HepG2 (cell line): ENCODE data around the gene L3MBTL4. TPM values are rescaled to one million over a fixed set of nuclear protein-coding genes. Genes with fewer than 3 reads are reported as not detected.

ENCODE experiments used
- ATAC-seq: fragments of 200-7000 bp; cut with Tn5 transposase; 3 replicates; pipeline ENCODE4 v1.9.1; 2020; ENCODE audit warnings: mild to moderate bottlenecking, moderate library complexity
- BruUV-seq: library from RNA; stranded (reverse); fragments of 400-500 nt; replicated peaks from 2 replicates; lab custom pipeline; 2021; lab: Mats Ljungman, UMichigan
- CTCF ChIA-PET: fragments of 300-600 bp; formaldehyde crosslinking; extraction: SDS; loops from one replicate; lab custom pipeline; 2021; ENCODE audit warnings: low total read pairs, inconsistent platforms, low intra/inter-chr PET ratio; lab: Yijun Ruan, JAX
- POLR2A ChIA-PET: fragments of 350-600 bp; sonication (Branson Sonifier 250); formaldehyde crosslinking; loops from one replicate; lab custom pipeline; 2020; ENCODE audit warnings: antibody characterized with exemption, inconsistent platforms; lab: Yijun Ruan, JAX
- DNase-seq: peaks from one replicate; pipeline ENCODE4 v3.0.0-alpha.2; 2015; ENCODE audit warnings: low spot score
- FAIRE-seq: peaks from 3 replicates; lab custom pipeline; 2011; peaks lifted over from hg19 to GRCh38; lab: Jason Lieb, UNC
- H2AFZ ChIP-seq: one replicate; pipeline ENCODE4 v1.6.1; 2011; ENCODE audit warnings: low read length, inconsistent platforms
- H3K27ac ChIP-seq: fragments of 300-600 bp; 3 replicates; pipeline ENCODE4 v1.8.0; 2011; ENCODE audit warnings: mixed run types, mild to moderate bottlenecking, mixed read lengths, low read length, inconsistent platforms; ENCODE audit not compliant: insufficient read depth; ENCODE audit errors: extremely low read length
- H3K27me3 ChIP-seq, 2 experiments: fragments of 200-600 bp in 1 of 2; 2 replicates in 1 of 2; 3 replicates in 1 of 2; pipeline versions ENCODE4 v1.6.0 to v1.8.0; 2011; ENCODE audit warnings: low read length in 2 of 2, mild to moderate bottlenecking in 2 of 2, moderate library complexity in 2 of 2, inconsistent platforms in 1 of 2; ENCODE audit not compliant: insufficient read depth in 2 of 2, control insufficient read depth in 1 of 2
- H3K36me3 ChIP-seq, 2 experiments: fragments of 200-600 bp in 1 of 2; replicated peaks in 1 of 2; 2 replicates in 1 of 2; 3 replicates in 1 of 2; pipeline versions ENCODE4 v1.5.1 to v1.8.0; 2011; ENCODE audit warnings: low read length in 2 of 2, inconsistent platforms in 1 of 2; ENCODE audit not compliant: insufficient read depth in 2 of 2, control insufficient read depth in 1 of 2
- H3K4me1 ChIP-seq: 2 replicates; pipeline ENCODE4 v1.5.1; 2012; ENCODE audit warnings: low read length, inconsistent platforms; ENCODE audit not compliant: insufficient read depth
- H3K4me2 ChIP-seq: 2 replicates; pipeline ENCODE4 v1.6.0; 2011; ENCODE audit warnings: low read depth, low read length, inconsistent platforms
- H3K4me3 ChIP-seq, 3 experiments: fragments of 200-600 bp in 1 of 3; sonication (generic), shearing (Covaris generic) in 1 of 3; replicated peaks in 1 of 3; 2 replicates each; pipeline ENCODE4 v1.5.1; 2011 to 2016; ENCODE audit warnings: low read length in 3 of 3, inconsistent platforms in 2 of 3, low read depth in 2 of 3, mild to moderate bottlenecking in 2 of 3, control low read depth in 1 of 3, mixed read lengths in 1 of 3; ENCODE audit not compliant: insufficient read depth in 1 of 3
- H3K79me2 ChIP-seq: one replicate; pipeline ENCODE4 v1.6.1; 2011; ENCODE audit warnings: low read length, inconsistent platforms; ENCODE audit not compliant: insufficient read depth
- H3K9ac ChIP-seq: 2 replicates; pipeline ENCODE4 v1.6.0; 2011; ENCODE audit warnings: mild to moderate bottlenecking, low read depth, low read length, inconsistent platforms; ENCODE audit not compliant: insufficient read depth
- H3K9me3 ChIP-seq: 2 replicates; pipeline ENCODE4 v1.5.1; 2012; ENCODE audit warnings: mild to moderate bottlenecking, low read length
- H4K20me1 ChIP-seq: 2 replicates; pipeline ENCODE4 v1.6.0; 2011; ENCODE audit warnings: inconsistent platforms, mild to moderate bottlenecking, low read length, moderate library complexity; ENCODE audit not compliant: insufficient read depth
- ELF4 ChIP-seq: sonication (generic); formaldehyde crosslinking; IDR thresholded peaks from 2 replicates; pipeline ENCODE4 v1.5.0; 2020; ENCODE audit warnings: missing genetic modification reagents, mild to moderate bottlenecking, moderate library complexity, borderline replicate concordance
- HMG20B ChIP-seq: conservative IDR thresholded peaks from 2 replicates; pipeline ENCODE4 v1.6.1; 2016; ENCODE audit warnings: missing genetic modification reagents, missing compliant biosample characterization
- HOXA7 ChIP-seq: sonication (generic); formaldehyde crosslinking; IDR thresholded peaks from 2 replicates; pipeline ENCODE4 v1.8.1; 2022; ENCODE audit warnings: mild to moderate bottlenecking, missing genetic modification reagents, moderate library complexity
- PAF1 ChIP-seq: IDR thresholded peaks from 2 replicates; pipeline ENCODE4 v1.6.1; 2016; ENCODE audit warnings: missing genetic modification reagents, missing compliant biosample characterization
- RORA ChIP-seq: sonication (generic); formaldehyde crosslinking; IDR thresholded peaks from 2 replicates; pipeline ENCODE4 v1.5.0; 2020; ENCODE audit warnings: mild to moderate bottlenecking, missing genetic modification reagents, moderate library complexity
- SMAD1 ChIP-seq: sonication (generic); formaldehyde crosslinking; IDR thresholded peaks from 2 replicates; pipeline ENCODE4 v1.4.0; 2020; ENCODE audit warnings: missing genetic modification reagents, low read depth, mild to moderate bottlenecking, borderline replicate concordance
- SNAI1 ChIP-seq: sonication (generic); formaldehyde crosslinking; IDR thresholded peaks from 2 replicates; pipeline ENCODE4 v1.5.0; 2020; ENCODE audit warnings: mild to moderate bottlenecking, missing genetic modification reagents, borderline replicate concordance
- XBP1 ChIP-seq: sonication (generic); formaldehyde crosslinking; IDR thresholded peaks from 2 replicates; pipeline ENCODE4 v1.5.0; 2020; ENCODE audit warnings: missing genetic modification reagents
- ZBTB20 ChIP-seq: sonication (generic); formaldehyde crosslinking; IDR thresholded peaks from 2 replicates; pipeline ENCODE4 v1.8.1; 2023; ENCODE audit warnings: missing genetic modification reagents, low read depth, mild to moderate bottlenecking, borderline replicate concordance
- ZHX1 ChIP-seq: sonication (generic); formaldehyde crosslinking; IDR thresholded peaks from 2 replicates; pipeline ENCODE4 v1.8.1; 2022; ENCODE audit warnings: low read depth, mild to moderate bottlenecking, missing genetic modification reagents
- ZNF230 ChIP-seq: sonication (generic); formaldehyde crosslinking; IDR thresholded peaks from 2 replicates; pipeline ENCODE4 v1.4.0; 2020; ENCODE audit warnings: mild to moderate bottlenecking, missing genetic modification reagents
- ZNF276 ChIP-seq: sonication (generic); formaldehyde crosslinking; IDR thresholded peaks from 2 replicates; pipeline ENCODE4 v1.4.0; 2020; ENCODE audit warnings: mild to moderate bottlenecking, low read depth, missing genetic modification reagents
- ZNF362 ChIP-seq: sonication (generic); formaldehyde crosslinking; IDR thresholded peaks from 2 replicates; pipeline ENCODE4 v1.4.0; 2020; ENCODE audit warnings: missing genetic modification reagents, mild to moderate bottlenecking, borderline replicate concordance
- ZNF703 ChIP-seq: sonication (generic); formaldehyde crosslinking; IDR thresholded peaks from 2 replicates; pipeline ENCODE4 v1.5.1; 2020; ENCODE audit warnings: missing genetic modification reagents, mild to moderate bottlenecking, moderate library complexity, borderline replicate concordance
- WGBS: methylation state at CpG from one replicate; pipeline ENCODE4 v1.1.6; 2017; ENCODE audit warnings: low lambda C conversion rate; 5-methylcytosine and 5-hydroxymethylcytosine counted together
- in situ Hi-C: cut with HindIII; loops from 2 replicates; pipeline ENCODE4 v1.10.0; 2017; ENCODE audit warnings: low pct_unique_long_range_greater_than_20kb; ENCODE audit not compliant: extremely low pct_ligation_motif_present
- intact Hi-C: fragments of 100-400 bp; cut with micrococcal nuclease; formaldehyde crosslinking; loops from one replicate; pipeline ENCODE4 v1.10.0; 2022; ENCODE audit not compliant: unreplicated experiment
- polyA plus RNA-seq, 8 experiments: library from polyadenylated mRNA; depleted of rRNA in 3 of 8; stranded (reverse) in 7 of 8; unstranded in 1 of 8; fragments of >200 nt; fragmentation: Illumina TruSeq in 4 of 8; extraction: Trizol in 4 of 8; gene quantifications; 2 replicates each; pipeline versions ENCODE4 v1.2.1 to v1.2.3, GENCODE V29; 2011 to 2016; ENCODE audit warnings: low read depth in 4 of 8, missing spikeins in 1 of 8, mixed read lengths in 1 of 8; ENCODE audit not compliant: insufficient read depth in 1 of 8
- total RNA-seq, 5 experiments: library from RNA; depleted of rRNA; stranded (reverse); fragments of >200 nt; fragmentation: Illumina TruSeq; extraction: Trizol; gene quantifications; 2 replicates each; pipeline ENCODE4 v1.2.3, GENCODE V29; 2016; ENCODE audit warnings: low read depth in 1 of 5

Gene L3MBTL4
- total and polyA plus RNA-seq, 2 of the 13 experiments (the other 11 are each of a cell fraction or from before 2014, with no cell fraction given), result 10.8 to 13.3 TPM

- TF ChIP-seq ZHX1 (CRISPR knock-in tag), result no peak
- TF ChIP-seq, all 625 proteins: peak for 0
Observed at GRCh38 chr18:6021306-6022073, 393.2 kb downstream of the L3MBTL4 start (continued).

GRCh38 chr18:6018671-6019070, 396.0 kb downstream of the L3MBTL4 start:
- no peaks in the 10 kb centered on the region for H3K79me2 ChIP-seq
- peaks cover 0 to 4% of the 10 kb centered on the region in 2 experiments; a peak in 1 of 5 replicates for H3K36me3 ChIP-seq
- no TSS peak for BruUV-seq
- no peak for TF ChIP-seq SMAD1 (CRISPR knock-in tag)
- TF ChIP-seq HMG20B (CRISPR knock-in tag), result no peak
- no peak for TF ChIP-seq HOXA7 (CRISPR knock-in tag)
- TF ChIP-seq ZNF276 (CRISPR knock-in tag), result no peak
- no peak for TF ChIP-seq RORA (CRISPR knock-in tag)
- no peak for TF ChIP-seq SNAI1 (CRISPR knock-in tag)
- no peak for TF ChIP-seq ELF4
- TF ChIP-seq ZNF362, result no peak
- TF ChIP-seq ZNF230 (CRISPR knock-in tag), result no peak
- no peak for TF ChIP-seq ZBTB20 (CRISPR knock-in tag)
- no peak for TF ChIP-seq ZNF703 (CRISPR knock-in tag)
- no peak for TF ChIP-seq PAF1
- no peak for TF ChIP-seq XBP1 (CRISPR knock-in tag)
- TF ChIP-seq, all 625 proteins: peak for 0
- no peak for DNase-seq
- Histone ChIP-seq H4K20me1 (no peaks in the 10 kb centered on the region), H3K4me2 (no peak overlapping the region), H3K9ac (no peak overlapping the region), H3K9me3 (no peaks in the 10 kb centered on the region), H3K4me3 (no peak overlapping the region), H3K4me1 (peaks cover 27% of the 10 kb centered on the region), H2AFZ (no peak overlapping the region), H3K27me3 (no peaks in the 10 kb centered on the region), H3K27ac (no peak overlapping the region)
- in situ Hi-C loops, result no loop called here
- ATAC-seq, result no peak
- 100% methylated on average over 1 of the region's 1 CpG for WGBS
- intact Hi-C loops, result no loop called here
- no peak for FAIRE-seq
- ChIA-PET CTCF (no interaction called here), POLR2A (no interaction called here)
